Dermis blood vessel endothelial cell (primary cell): Measurements from ENCODE around the gene UNC119B. TPM values are rescaled to one million over a fixed set of nuclear protein-coding genes. Genes with fewer than 3 reads are reported as not detected.

Experiments used
- total RNA-seq: library from RNA; depleted of rRNA; stranded (reverse); fragments of >200 nt; gene quantifications from 2 replicates; pipeline ENCODE4 v1.2.3, GENCODE V29; 2014

UNC119B gene
- total RNA-seq, 1 donor from 2014 or later = 22.1 TPM

Other genes starting within 250 kb of the UNC119B start
- gene SRSF9, start 240.7 kb upstream of the UNC119B start, total RNA-seq = 205 and 208 TPM in 2 replicates
- gene DYNLL1, start 214.3 kb upstream of the UNC119B start, total RNA-seq = 265 and 287 TPM in 2 replicates
- 30.3 and 34.9 TPM in 2 replicates for gene COQ5, start 181.3 kb upstream of the UNC119B start, total RNA-seq
- gene RNF10, start 176.1 kb upstream of the UNC119B start, total RNA-seq = 118 and 308 TPM in 2 replicates
- 28.6 and 35.2 TPM in 2 replicates for gene POP5, start 129.1 kb upstream of the UNC119B start, total RNA-seq
- 0.17 TPM in 1 of 2 replicates, not detected in the other for gene CABP1, start 69.8 kb upstream of the UNC119B start, total RNA-seq
- 46.5 and 75.1 TPM in 2 replicates for gene MLEC, start 23.3 kb upstream of the UNC119B start, total RNA-seq
- 24.7 and 31.0 TPM in 2 replicates for gene ACADS, start 15.4 kb downstream of the UNC119B start, total RNA-seq
- 5.6 and 7.5 TPM in 2 replicates for gene SPPL3, start 193.9 kb downstream of the UNC119B start, total RNA-seq